ENCODE data around the gene HK1. TPM values are rescaled to one million over a fixed set of nuclear protein-coding genes. Genes with fewer than 3 reads are reported as not detected.

The HK1 gene
- total RNA-seq, 1 donor from 2014 or later: 219 TPM

DNA sequence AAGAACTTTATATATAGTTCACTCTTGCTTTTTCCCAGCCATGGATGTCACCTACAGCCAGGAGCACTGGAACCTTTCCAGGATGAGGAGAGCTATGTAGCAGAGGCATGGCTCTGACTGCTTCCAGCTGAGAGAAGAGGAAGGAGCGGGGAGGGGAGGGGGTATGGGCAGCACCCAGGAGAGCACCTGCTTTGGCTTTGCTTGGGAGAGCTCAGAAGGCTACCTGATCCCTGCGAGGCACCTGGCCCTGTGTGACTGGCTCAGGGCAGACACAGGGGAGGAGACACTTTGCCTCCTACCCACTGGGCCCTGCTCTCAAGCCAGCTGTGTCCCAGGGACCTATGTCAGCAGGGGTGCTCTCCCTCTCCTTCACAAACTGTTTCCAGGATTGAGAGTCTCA lies 67.1 kb downstream of the HK1 start:
- no peaks in the 10 kb centered on the region for H3K9me3 ChIP-seq (replicated peaks)
- no peak for DNase-seq
- TF ChIP-seq, protein P1, sequence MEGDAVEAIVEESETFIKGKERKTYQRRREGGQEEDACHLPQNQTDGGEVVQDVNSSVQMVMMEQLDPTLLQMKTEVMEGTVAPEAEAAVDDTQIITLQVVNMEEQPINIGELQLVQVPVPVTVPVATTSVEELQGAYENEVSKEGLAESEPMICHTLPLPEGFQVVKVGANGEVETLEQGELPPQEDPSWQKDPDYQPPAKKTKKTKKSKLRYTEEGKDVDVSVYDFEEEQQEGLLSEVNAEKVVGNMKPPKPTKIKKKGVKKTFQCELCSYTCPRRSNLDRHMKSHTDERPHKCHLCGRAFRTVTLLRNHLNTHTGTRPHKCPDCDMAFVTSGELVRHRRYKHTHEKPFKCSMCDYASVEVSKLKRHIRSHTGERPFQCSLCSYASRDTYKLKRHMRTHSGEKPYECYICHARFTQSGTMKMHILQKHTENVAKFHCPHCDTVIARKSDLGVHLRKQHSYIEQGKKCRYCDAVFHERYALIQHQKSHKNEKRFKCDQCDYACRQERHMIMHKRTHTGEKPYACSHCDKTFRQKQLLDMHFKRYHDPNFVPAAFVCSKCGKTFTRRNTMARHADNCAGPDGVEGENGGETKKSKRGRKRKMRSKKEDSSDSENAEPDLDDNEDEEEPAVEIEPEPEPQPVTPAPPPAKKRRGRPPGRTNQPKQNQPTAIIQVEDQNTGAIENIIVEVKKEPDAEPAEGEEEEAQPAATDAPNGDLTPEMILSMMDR (IDR thresholded peaks at IDR 0.05; ENCODE audit: borderline replicate concordance): no peak
- H3K36me3 ChIP-seq: peaks cover 17% of the 10 kb centered on the region
- H3K4me3 ChIP-seq: no peak overlapping the region
- intact Hi-C loops (cut with micrococcal nuclease): no loop called here
- H3K4me1 ChIP-seq: peaks cover 75% of the 10 kb centered on the region
- H3K27ac ChIP-seq (replicated peaks): peak overlapping the region; percentile 59
- H3K27me3 ChIP-seq (ENCODE audit: low read depth): no peaks in the 10 kb centered on the region

DNA sequence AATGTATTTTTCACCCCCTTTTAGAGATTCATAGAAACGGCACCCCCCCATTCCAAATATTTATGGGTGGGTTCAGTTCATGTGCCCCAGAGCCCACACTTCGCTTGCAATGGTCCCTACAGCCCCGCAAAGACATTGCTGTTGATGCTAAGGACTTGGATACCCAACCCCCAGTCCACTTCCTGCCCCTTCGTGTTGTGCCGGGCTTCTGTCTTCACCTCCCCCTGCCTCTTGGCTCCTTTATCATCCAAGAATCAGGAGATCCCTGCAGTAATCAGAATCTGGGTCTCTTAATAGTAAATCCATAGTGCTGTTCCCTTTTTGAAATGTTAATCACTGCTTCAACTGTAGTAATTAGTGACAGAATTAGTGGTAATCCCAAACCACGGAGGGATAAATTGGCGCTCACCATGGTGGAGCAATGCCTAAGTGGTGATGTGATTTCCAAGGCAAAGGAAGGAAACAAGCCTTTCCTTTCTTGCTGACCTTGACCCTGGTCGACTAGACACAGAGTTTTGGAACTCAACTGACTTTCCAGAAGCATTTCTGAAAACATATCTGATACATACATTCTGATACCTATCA lies 67.7 kb downstream of the HK1 start:
- TF ChIP-seq, protein P1 (IDR thresholded peaks at IDR 0.05; ENCODE audit: borderline replicate concordance): no peak
- intact Hi-C loops (cut with micrococcal nuclease): no loop called here
- Histone ChIP-seq H3K36me3 (peaks cover 18% of the 10 kb centered on the region), H3K4me1 (peaks cover 69% of the 10 kb centered on the region), H3K27me3 (ENCODE audit: low read depth) (no peaks in the 10 kb centered on the region), H3K4me3 (no peak overlapping the region), H3K27ac (replicated peaks) (peak overlapping the region; percentile 59), H3K9me3 (replicated peaks) (no peaks in the 10 kb centered on the region)
- no peak for DNase-seq

DNA sequence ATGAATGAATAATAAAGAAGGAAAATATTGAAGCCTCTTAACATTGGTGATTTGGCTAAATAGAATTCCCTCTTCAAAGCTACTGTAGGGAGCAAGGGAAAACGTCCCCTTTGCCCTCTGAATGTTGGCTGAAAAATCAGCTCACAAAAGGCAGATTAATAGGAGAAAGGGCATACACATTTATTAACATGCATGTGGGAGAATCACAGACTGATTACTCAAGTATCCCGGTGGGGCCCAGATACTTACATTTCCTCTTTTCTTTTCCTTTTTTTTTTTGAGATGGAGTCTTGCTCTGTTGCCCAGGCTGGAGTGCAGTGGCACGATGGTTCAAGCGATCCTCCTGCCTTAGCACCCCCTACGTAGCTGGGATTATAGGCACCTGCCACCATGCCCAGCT lies 68.5 kb downstream of the HK1 start:
- H3K4me1 ChIP-seq: peaks cover 65% of the 10 kb centered on the region
- H3K4me3 ChIP-seq: no peak overlapping the region
- H3K36me3 ChIP-seq: peaks cover 22% of the 10 kb centered on the region
- H3K27ac ChIP-seq (replicated peaks): peak overlapping the region; percentile 59
- TF ChIP-seq, protein P1 (IDR thresholded peaks at IDR 0.05; ENCODE audit: borderline replicate concordance): no peak
- H3K27me3 ChIP-seq (ENCODE audit: low read depth): no peaks in the 10 kb centered on the region
- intact Hi-C loops (cut with micrococcal nuclease): no loop called here
- DNase-seq: no peak
- H3K9me3 ChIP-seq (replicated peaks): no peaks in the 10 kb centered on the region

DNA sequence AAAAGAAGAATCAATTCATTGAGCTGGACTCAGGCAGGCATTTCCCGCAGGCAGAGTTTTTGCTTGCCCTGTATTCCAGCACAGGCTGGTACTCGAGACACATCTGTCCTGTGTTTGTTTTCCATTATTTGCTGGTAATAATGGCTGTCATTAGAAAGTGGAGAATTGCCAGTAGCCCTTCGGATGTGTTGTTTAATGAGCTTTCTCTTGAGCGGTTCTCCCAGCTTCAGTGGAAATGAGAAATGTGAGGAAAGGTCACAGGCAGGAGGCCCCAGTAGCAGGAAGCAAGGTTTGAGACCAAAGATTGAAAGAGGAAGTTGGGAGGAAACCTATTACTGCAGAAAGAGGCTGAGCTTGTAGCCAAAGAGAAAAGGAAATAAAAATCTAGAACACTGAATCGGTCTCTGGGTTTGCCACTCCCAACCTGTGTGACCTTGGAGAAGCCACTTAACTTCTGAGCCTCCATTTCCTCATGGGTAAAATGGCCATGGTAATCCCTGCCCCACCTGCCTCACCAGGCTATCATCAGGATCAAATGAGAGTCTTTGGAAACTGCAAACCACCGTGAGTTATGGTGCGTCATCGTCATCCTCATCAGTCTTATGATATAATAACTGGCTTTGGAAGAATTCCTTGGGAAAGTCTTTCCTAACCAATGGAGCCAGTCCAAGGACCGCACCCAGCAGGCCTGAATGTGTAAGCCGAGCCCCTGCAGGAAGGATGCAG lies 70.7 kb downstream of the HK1 start:
- Histone ChIP-seq H3K4me1 (peaks cover 51% of the 10 kb centered on the region), H3K9me3 (replicated peaks) (no peaks in the 10 kb centered on the region), H3K27ac (replicated peaks) (peak overlapping the region; percentile 61), H3K36me3 (peaks cover 18% of the 10 kb centered on the region), H3K4me3 (no peak overlapping the region), H3K27me3 (ENCODE audit: low read depth) (no peaks in the 10 kb centered on the region)
- peak; percentile 47 for DNase-seq
- TF ChIP-seq, protein P1 (IDR thresholded peaks at IDR 0.05; ENCODE audit: borderline replicate concordance): no peak
- intact Hi-C loops (cut with micrococcal nuclease): no loop called here

DNA sequence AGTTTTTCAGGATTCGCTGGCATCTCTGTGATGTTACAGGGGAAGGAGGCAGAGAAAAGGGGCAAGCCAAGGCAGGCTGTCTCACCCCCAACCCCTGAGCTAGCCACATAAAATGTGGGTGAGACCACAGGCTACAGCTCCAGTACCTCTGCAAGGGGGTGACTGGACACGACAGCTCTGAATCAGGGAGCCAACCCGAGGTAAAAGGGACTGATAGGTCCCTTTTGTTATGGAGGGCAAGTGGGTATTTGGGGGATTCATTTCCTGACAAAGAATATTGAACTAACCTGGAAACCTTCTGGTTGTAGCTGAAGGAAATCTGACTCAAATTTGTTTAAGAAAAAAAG lies 71.2 kb downstream of the HK1 start:
- peaks cover 46% of the 10 kb centered on the region for H3K4me1 ChIP-seq
- peak overlapping the region; percentile 61 for H3K27ac ChIP-seq (replicated peaks)

More for the DNA sequence above, 71.2 kb downstream of the HK1 start:
- Histone ChIP-seq H3K9me3 (replicated peaks) (no peaks in the 10 kb centered on the region), H3K4me3 (no peak overlapping the region), H3K27me3 (ENCODE audit: low read depth) (no peaks in the 10 kb centered on the region), H3K36me3 (peaks cover 13% of the 10 kb centered on the region)
- TF ChIP-seq, protein P1 (IDR thresholded peaks at IDR 0.05; ENCODE audit: borderline replicate concordance): no peak
- DNase-seq: no peak
- intact Hi-C loops (cut with micrococcal nuclease): no loop called here
